Tibial nerve (tissue), 4 donors: ENCODE measurements around the gene ABCA4. TPM values are rescaled to one million over a fixed set of nuclear protein-coding genes. Genes with fewer than 3 reads are reported as not detected.

ENCODE experiments used
- DNase-seq, 2 donors: peaks; one replicate each; pipeline ENCODE4 v3.0.0-alpha.2; 2019; ENCODE audit warnings: low spot score in 2 of 2
- H3K27ac ChIP-seq, 4 donors: fragments of 200-600 bp; sonication (generic) in 3 of 4; one replicate each; pipeline ENCODE4 v1.5.1; 2017 to 2019; ENCODE audit warnings: mild to moderate bottlenecking in 1 of 4
- H3K27me3 ChIP-seq, 2 donors: fragments of 200-600 bp; sonication (generic) in 1 of 2; one replicate each; pipeline versions ENCODE4 v1.5.1 to v1.6.0; 2017 to 2019
- H3K36me3 ChIP-seq, 3 donors: fragments of 200-600 bp; sonication (generic); one replicate each; pipeline ENCODE4 v1.5.1; 2018 to 2019
- H3K4me1 ChIP-seq, 4 donors: fragments of 200-600 bp; sonication (generic) in 3 of 4; one replicate each; pipeline ENCODE4 v1.5.1; 2017 to 2019
- H3K4me3 ChIP-seq, 4 donors: fragments of 200-600 bp; sonication (generic) in 3 of 4; one replicate each; pipeline ENCODE4 v1.5.1; 2017 to 2019; ENCODE audit warnings: mild to moderate bottlenecking in 1 of 4, moderate library complexity in 1 of 4
- H3K9me3 ChIP-seq, 4 donors: fragments of 200-600 bp; sonication (generic) in 3 of 4; one replicate each; pipeline ENCODE4 v1.5.1; 2017 to 2019
- EP300 ChIP-seq, 2 donors: sonication (generic); formaldehyde crosslinking; IDR thresholded peaks; one replicate each; pipeline ENCODE4 v1.6.1; 2017; ENCODE audit warnings: antibody characterized with exemption in 2 of 2, mild to moderate bottlenecking in 1 of 2
- POLR2A ChIP-seq, 2 donors: fragments of 450-650 bp; IDR thresholded peaks; one replicate each; pipeline ENCODE4 v1.6.1; 2017; ENCODE audit warnings: antibody characterized with exemption in 2 of 2, mild to moderate bottlenecking in 2 of 2, moderate library complexity in 2 of 2
- WGBS, 2 donors: methylation state at CpG; one replicate each; pipeline ENCODE4 v1.1.5; 2018; 5-methylcytosine and 5-hydroxymethylcytosine counted together
- total RNA-seq, 4 donors: library from RNA; depleted of rRNA; stranded (reverse); fragments of >200 nt; gene quantifications; one replicate each; pipeline ENCODE4 v1.1.0, GENCODE V29; 2016
- TF ChIP-seq, protein P1 (sequence below), 5 experiments: fragments of 200-600 bp in 3 of 5; fragments of 450-650 bp in 2 of 5; sonication (generic) in 3 of 5; IDR thresholded peaks; one replicate each; pipeline ENCODE4 v1.5.1; 2016 to 2019; ENCODE audit warnings: antibody characterized with exemption in 5 of 5, mild to moderate bottlenecking in 3 of 5, moderate library complexity in 2 of 5

Gene ABCA4
- total RNA-seq, 4 donors from 2014 or later, result 0.20 to 0.21 TPM; not detected in 2

DNA sequence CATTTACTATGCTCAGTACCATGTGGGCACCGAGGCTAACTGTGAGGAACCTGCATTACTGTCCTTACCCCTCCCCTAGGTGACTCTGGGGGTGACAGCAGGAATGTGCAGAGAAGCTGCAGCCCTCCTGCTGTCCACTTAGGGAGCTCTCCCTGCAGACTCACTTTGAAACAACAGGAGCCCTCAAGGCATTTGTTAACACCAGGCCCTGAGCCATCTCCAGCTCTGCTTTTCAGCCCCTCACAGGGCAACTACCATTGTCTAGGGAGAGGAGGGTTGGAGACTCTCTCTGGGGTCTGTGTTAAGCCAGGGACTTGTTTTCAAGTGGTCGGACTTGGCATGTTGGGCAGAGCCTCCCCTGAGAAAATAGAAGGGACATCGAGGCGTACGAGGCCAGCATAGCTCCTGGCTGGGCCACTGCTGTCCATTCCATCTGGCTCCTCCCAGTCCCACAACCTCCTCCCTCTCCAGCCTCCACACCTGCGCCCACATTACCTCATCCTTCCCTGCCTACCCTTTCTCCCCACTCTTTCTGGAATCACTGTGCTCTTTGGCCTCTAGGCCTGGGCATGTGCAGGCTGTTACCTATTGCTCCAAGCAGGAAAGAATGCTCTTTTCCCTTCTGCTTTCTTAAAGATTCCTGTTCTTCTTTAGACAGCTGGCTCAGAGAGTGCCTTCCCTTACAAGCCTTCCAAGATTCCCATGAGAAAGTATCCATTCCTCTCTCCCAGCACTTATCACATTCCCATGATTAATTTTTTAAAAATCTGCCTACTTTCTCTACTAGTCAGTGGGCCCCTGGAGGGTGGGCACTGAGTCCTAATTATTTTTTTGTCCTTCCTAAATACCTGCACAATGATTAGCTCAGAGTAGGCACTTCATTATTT lies 109.0 kb downstream of the ABCA4 start:
- no peak for DNase-seq
- 79 to 80% methylated on average over 6 of the region's 6 CpGs for WGBS, 2 donors
- Histone ChIP-seq H3K9me3 (no peaks in the 10 kb centered on the region), H3K4me1 (no peaks in the 10 kb centered on the region), H3K36me3 (no peaks in the 10 kb centered on the region), H3K27me3 (no peaks in the 10 kb centered on the region), H3K27ac (no peak overlapping the region), H3K4me3 (no peak overlapping the region)
- TF ChIP-seq EP300 (IDR thresholded peaks at IDR 0.05) (no peak), POLR2A (IDR thresholded peaks at IDR 0.05) (no peak)
- TF ChIP-seq, protein P1, sequence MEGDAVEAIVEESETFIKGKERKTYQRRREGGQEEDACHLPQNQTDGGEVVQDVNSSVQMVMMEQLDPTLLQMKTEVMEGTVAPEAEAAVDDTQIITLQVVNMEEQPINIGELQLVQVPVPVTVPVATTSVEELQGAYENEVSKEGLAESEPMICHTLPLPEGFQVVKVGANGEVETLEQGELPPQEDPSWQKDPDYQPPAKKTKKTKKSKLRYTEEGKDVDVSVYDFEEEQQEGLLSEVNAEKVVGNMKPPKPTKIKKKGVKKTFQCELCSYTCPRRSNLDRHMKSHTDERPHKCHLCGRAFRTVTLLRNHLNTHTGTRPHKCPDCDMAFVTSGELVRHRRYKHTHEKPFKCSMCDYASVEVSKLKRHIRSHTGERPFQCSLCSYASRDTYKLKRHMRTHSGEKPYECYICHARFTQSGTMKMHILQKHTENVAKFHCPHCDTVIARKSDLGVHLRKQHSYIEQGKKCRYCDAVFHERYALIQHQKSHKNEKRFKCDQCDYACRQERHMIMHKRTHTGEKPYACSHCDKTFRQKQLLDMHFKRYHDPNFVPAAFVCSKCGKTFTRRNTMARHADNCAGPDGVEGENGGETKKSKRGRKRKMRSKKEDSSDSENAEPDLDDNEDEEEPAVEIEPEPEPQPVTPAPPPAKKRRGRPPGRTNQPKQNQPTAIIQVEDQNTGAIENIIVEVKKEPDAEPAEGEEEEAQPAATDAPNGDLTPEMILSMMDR (IDR thresholded peaks at IDR 0.05), result no peak

DNA sequence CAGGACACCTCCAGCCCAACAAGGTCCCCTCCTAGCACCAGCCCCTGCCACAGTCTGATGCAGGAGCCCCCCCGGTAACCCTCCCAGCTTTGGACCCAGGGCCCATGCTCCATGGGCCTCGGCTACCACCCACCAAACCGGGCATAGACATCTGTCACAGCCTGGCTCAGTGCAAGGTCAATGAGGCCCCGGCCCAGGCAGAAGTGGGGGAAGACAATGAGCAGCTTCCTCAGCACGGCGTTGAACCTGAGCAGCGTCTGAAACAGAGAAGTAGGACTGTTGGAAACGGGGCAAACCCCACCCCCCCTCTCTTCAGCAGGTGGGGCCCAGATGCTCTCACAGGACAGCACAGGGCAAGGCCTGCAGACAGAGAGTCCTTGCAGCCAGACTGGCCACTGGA lies 109.8 kb downstream of the ABCA4 start:
- WGBS, 2 donors, result 84 to 85% methylated on average over 8 of the region's 8 CpGs
- Histone ChIP-seq H3K9me3 (no peaks in the 10 kb centered on the region), H3K4me1 (no peaks in the 10 kb centered on the region), H3K4me3 (no peak overlapping the region), H3K27me3 (no peaks in the 10 kb centered on the region), H3K27ac (no peak overlapping the region), H3K36me3 (no peaks in the 10 kb centered on the region)
- TF ChIP-seq EP300 (IDR thresholded peaks at IDR 0.05) (no peak), POLR2A (IDR thresholded peaks at IDR 0.05) (no peak)
- TF ChIP-seq, protein P1 (IDR thresholded peaks at IDR 0.05), result no peak
- DNase-seq, result no peak

- Histone ChIP-seq H3K27me3 (no peaks in the 10 kb centered on the region), H3K4me1 (no peaks in the 10 kb centered on the region), H3K4me3 (no peak overlapping the region), H3K27ac (no peak overlapping the region), H3K9me3 (no peaks in the 10 kb centered on the region), H3K36me3 (no peaks in the 10 kb centered on the region)
- TF ChIP-seq, protein P1 (IDR thresholded peaks at IDR 0.05), result no peak
- TF ChIP-seq EP300 (IDR thresholded peaks at IDR 0.05) (no peak), POLR2A (IDR thresholded peaks at IDR 0.05) (no peak)
- DNase-seq, result no peak
- WGBS, 2 donors, result 83 to 85% methylated on average over 3 of the region's 3 CpGs
Observed at GRCh38 chr1:94009304-94009703, 111.6 kb downstream of the ABCA4 start.

- no peaks in the 10 kb centered on the region for H3K36me3 ChIP-seq
- H3K27me3 ChIP-seq, result no peaks in the 10 kb centered on the region
- no peaks in the 10 kb centered on the region for H3K9me3 ChIP-seq
- no peak overlapping the region for H3K4me3 ChIP-seq
- H3K4me1 ChIP-seq, result no peaks in the 10 kb centered on the region
- WGBS, 2 donors, result 42 to 60% methylated on average over 2 of the region's 2 CpGs
- TF ChIP-seq, protein P1 (IDR thresholded peaks at IDR 0.05), result no peak
- TF ChIP-seq POLR2A (IDR thresholded peaks at IDR 0.05), result no peak
- TF ChIP-seq EP300 (IDR thresholded peaks at IDR 0.05), result no peak
- DNase-seq, result no peak
- H3K27ac ChIP-seq, result no peak overlapping the region
Observed at GRCh38 chr1:94006604-94007003, 114.3 kb downstream of the ABCA4 start.

GRCh38 chr1:94004924-94005323 lies 116.0 kb downstream of the ABCA4 start:
- no peaks in the 10 kb centered on the region for H3K27me3 ChIP-seq
- no peak overlapping the region for H3K4me3 ChIP-seq
- no peak for TF ChIP-seq POLR2A (IDR thresholded peaks at IDR 0.05)
- TF ChIP-seq, protein P1 (IDR thresholded peaks at IDR 0.05), result no peak
- TF ChIP-seq EP300 (IDR thresholded peaks at IDR 0.05), result no peak
- WGBS, 2 donors, result 67 to 70% methylated on average over 2 of the region's 2 CpGs
- DNase-seq, result no peak
- H3K36me3 ChIP-seq, result no peaks in the 10 kb centered on the region
- no peaks in the 10 kb centered on the region for H3K9me3 ChIP-seq
- H3K4me1 ChIP-seq, result no peaks in the 10 kb centered on the region
- H3K27ac ChIP-seq, result no peak overlapping the region
